Stimulated activated naive B cell treated with anti-CD40 and anti-IgM and Interleukin-4, amounts not matched to agents 10 μg/mL and 1 μg/mL and 100 μg/mL, for 72 hours (primary cell): ENCODE data around the gene HEBP1.

Experiments
- ATAC-seq, 2 donors: fragments of 150-1000 bp; cut with Tn5 transposase; replicated peaks; 2 replicates each; pipeline ENCODE4 v1.10.0; 2021; ENCODE audit warnings: moderate library complexity in 1 of 2
- DNase-seq: peaks from one replicate; pipeline ENCODE4 v3.0.0; 2021
- H3K27ac Mint-ChIP-seq: one replicate; pipeline ENCODE4 v1.8.0; 2022; ENCODE audit warnings: mild to moderate bottlenecking, mixed read lengths
- H3K27me3 Mint-ChIP-seq, 2 donors: one replicate each; pipeline ENCODE4 v1.8.0; 2022; ENCODE audit warnings: mixed read lengths in 2 of 2
- H3K36me3 Mint-ChIP-seq, 2 donors: one replicate each; pipeline ENCODE4 v1.8.0; 2022; ENCODE audit warnings: mixed read lengths in 2 of 2, mild to moderate bottlenecking in 1 of 2
- H3K4me1 Mint-ChIP-seq, 2 donors: one replicate each; pipeline ENCODE4 v1.8.0; 2022; ENCODE audit warnings: mixed read lengths in 2 of 2, mild to moderate bottlenecking in 1 of 2
- H3K4me3 Mint-ChIP-seq, 2 donors: one replicate each; pipeline ENCODE4 v1.8.0; 2022; ENCODE audit warnings: mild to moderate bottlenecking in 2 of 2, mixed read lengths in 2 of 2, moderate library complexity in 1 of 2
- H3K9me3 Mint-ChIP-seq, 2 donors: one replicate each; pipeline ENCODE4 v1.8.0; 2022; ENCODE audit warnings: mixed read lengths in 2 of 2, mild to moderate bottlenecking in 1 of 2

HEBP1 gene

GRCh38 chr12:12990700-12991468 is 9.2 kb downstream of the HEBP1 start:
- no peaks in the 10 kb centered on the region for H3K27me3 Mint-ChIP-seq
- H3K27ac Mint-ChIP-seq, result no peak overlapping the region
- H3K4me1 Mint-ChIP-seq, result peaks cover 10 to 22% of the 10 kb centered on the region in 2 donors
- peaks cover 11 to 13% of the 10 kb centered on the region in 2 donors for H3K36me3 Mint-ChIP-seq
- H3K4me3 Mint-ChIP-seq, result no peak overlapping the region
- DNase-seq (no peak), ATAC-seq (no peak)
- H3K9me3 Mint-ChIP-seq, result peaks cover 2 to 4% of the 10 kb centered on the region in 2 donors

- Mint-ChIP-seq H3K4me1 (peaks cover 5 to 12% of the 10 kb centered on the region in 2 donors), H3K27me3 (no peaks in the 10 kb centered on the region), H3K27ac (no peak overlapping the region), H3K9me3 (no peaks in the 10 kb centered on the region), H3K36me3 (peaks cover 10 to 16% of the 10 kb centered on the region in 2 donors), H3K4me3 (no peak overlapping the region)
- DNase-seq (no peak), ATAC-seq (no peak)
Measured at GRCh38 chr12:12987421-12987820, 12.6 kb downstream of the HEBP1 start.

- peaks cover 10 to 16% of the 10 kb centered on the region in 2 donors for H3K36me3 Mint-ChIP-seq
- no peaks in the 10 kb centered on the region for H3K27me3 Mint-ChIP-seq
- H3K27ac Mint-ChIP-seq, result no peak overlapping the region
- H3K4me3 Mint-ChIP-seq, result no peak overlapping the region
- ATAC-seq, result no peak
- H3K9me3 Mint-ChIP-seq, result no peaks in the 10 kb centered on the region
- DNase-seq, result no peak
- peaks cover 4 to 11% of the 10 kb centered on the region in 2 donors for H3K4me1 Mint-ChIP-seq
Measured at GRCh38 chr12:12986775-12987331, 13.2 kb downstream of the HEBP1 start.

DNA sequence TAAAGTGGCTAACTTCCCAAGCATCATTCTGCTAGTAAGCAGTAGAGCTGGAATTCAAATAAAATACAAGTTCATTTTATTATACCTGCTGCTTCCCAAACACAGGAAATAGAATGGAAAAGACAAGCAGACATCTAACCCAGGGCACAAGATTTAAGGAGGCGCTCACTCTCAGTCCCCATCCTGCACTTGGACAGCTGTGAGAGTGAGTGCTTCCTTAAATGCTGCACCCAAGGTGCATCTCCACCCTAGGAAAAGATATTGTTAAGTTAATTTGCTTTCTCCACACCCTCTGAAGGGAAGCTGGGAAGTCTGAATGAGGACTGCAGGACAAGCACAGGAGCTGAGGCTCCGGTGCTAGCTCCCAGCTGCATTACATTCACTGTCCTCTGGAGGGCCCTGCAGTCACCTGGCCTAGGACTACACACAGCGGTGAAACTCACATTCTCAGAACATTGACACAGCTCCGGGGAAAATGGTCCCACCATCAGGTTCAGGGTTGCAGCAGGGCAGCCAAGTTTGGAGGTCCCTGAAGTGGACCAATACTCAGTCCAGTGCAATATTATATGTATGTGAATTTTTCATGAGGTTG is 14.2 kb downstream of the HEBP1 start:
- DNase-seq, result no peak
- no peak overlapping the region for H3K4me3 Mint-ChIP-seq

GRCh38 chr12:12984149-12984548 is 15.9 kb downstream of the HEBP1 start:
- DNase-seq (no peak), ATAC-seq (no peak)
- Mint-ChIP-seq H3K4me1 (no peaks in the 10 kb centered on the region), H3K4me3 (no peak overlapping the region), H3K36me3 (peaks cover 6 to 13% of the 10 kb centered on the region in 2 donors), H3K9me3 (no peaks in the 10 kb centered on the region), H3K27ac (no peak overlapping the region), H3K27me3 (no peaks in the 10 kb centered on the region)

More for the DNA sequence above, 14.2 kb downstream of the HEBP1 start:
- H3K4me1 Mint-ChIP-seq, result peaks cover 1% of the 10 kb centered on the region in 2 donors
- peaks cover 9 to 15% of the 10 kb centered on the region in 2 donors for H3K36me3 Mint-ChIP-seq
- H3K27ac Mint-ChIP-seq, result no peak overlapping the region
- H3K9me3 Mint-ChIP-seq, result no peaks in the 10 kb centered on the region
- H3K27me3 Mint-ChIP-seq, result no peaks in the 10 kb centered on the region
- ATAC-seq, result peak; percentile 60 to 67

- DNase-seq, result no peak
- no peak for ATAC-seq
- Mint-ChIP-seq H3K4me3 (no peak overlapping the region), H3K27me3 (no peaks in the 10 kb centered on the region), H3K36me3 (peaks cover 6 to 13% of the 10 kb centered on the region in 2 donors), H3K9me3 (no peaks in the 10 kb centered on the region), H3K4me1 (no peaks in the 10 kb centered on the region), H3K27ac (no peak overlapping the region)
Measured at GRCh38 chr12:12983420-12984035, 16.5 kb downstream of the HEBP1 start.

GRCh38 chr12:12982331-12982730 is 17.7 kb downstream of the HEBP1 start:
- H3K27me3 Mint-ChIP-seq, result no peaks in the 10 kb centered on the region
- DNase-seq (no peak), ATAC-seq (no peak)
- no peaks in the 10 kb centered on the region for H3K9me3 Mint-ChIP-seq
- no peaks in the 10 kb centered on the region for H3K4me1 Mint-ChIP-seq
- H3K36me3 Mint-ChIP-seq, result peaks cover 3 to 17% of the 10 kb centered on the region in 2 donors
- no peak overlapping the region for H3K4me3 Mint-ChIP-seq
- no peak overlapping the region for H3K27ac Mint-ChIP-seq

GRCh38 chr12:12979731-12980259 is 20.3 kb downstream of the HEBP1 start:
- peaks cover 6 to 16% of the 10 kb centered on the region in 2 donors for H3K36me3 Mint-ChIP-seq
- no peaks in the 10 kb centered on the region for H3K9me3 Mint-ChIP-seq
- H3K4me1 Mint-ChIP-seq, result no peaks in the 10 kb centered on the region
- H3K27me3 Mint-ChIP-seq, result no peaks in the 10 kb centered on the region
- H3K27ac Mint-ChIP-seq, result no peak overlapping the region
- H3K4me3 Mint-ChIP-seq, result no peak overlapping the region
- no peak for ATAC-seq
- DNase-seq, result no peak

- H3K4me1 Mint-ChIP-seq, result no peaks in the 10 kb centered on the region
Measured at GRCh38 chr12:12979126-12979525, 20.9 kb downstream of the HEBP1 start.

GRCh38 chr12:12977231-12977630 is 22.8 kb downstream of the HEBP1 start:
- Mint-ChIP-seq H3K4me3 (no peak overlapping the region), H3K27me3 (no peaks in the 10 kb centered on the region)

More at GRCh38 chr12:12979126-12979525, 20.9 kb downstream of the HEBP1 start:
- DNase-seq (no peak), ATAC-seq (no peak)
- Mint-ChIP-seq H3K9me3 (peaks cover 0 to 3% of the 10 kb centered on the region in 2 donors), H3K36me3 (peaks cover 10 to 17% of the 10 kb centered on the region in 2 donors), H3K4me3 (no peak overlapping the region), H3K27me3 (no peaks in the 10 kb centered on the region), H3K27ac (no peak overlapping the region)

DNA sequence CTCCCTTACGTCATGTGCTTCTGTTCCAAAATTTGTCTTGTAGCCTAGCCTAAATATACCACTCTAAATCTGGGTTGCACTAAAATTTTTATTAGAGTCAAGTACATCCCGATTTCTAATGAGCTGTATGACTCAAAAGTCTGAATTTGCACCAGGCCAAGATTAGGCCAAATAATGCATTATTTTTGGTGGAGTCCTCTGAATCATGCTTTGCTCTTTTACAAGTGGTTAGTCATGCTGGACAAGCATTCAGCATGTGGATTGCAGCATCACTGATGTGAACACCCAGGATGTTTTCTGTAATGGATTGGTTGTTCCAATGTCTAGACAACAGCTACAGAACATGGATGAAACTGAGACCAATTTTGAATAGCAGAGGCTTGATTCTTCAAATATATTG is 23.7 kb downstream of the HEBP1 start:
- no peak overlapping the region for H3K4me3 Mint-ChIP-seq
- ATAC-seq, result no peak

More at GRCh38 chr12:12977231-12977630, 22.8 kb downstream of the HEBP1 start:
- H3K27ac Mint-ChIP-seq, result no peak overlapping the region
- H3K4me1 Mint-ChIP-seq, result no peaks in the 10 kb centered on the region
- no peak for DNase-seq
- peaks cover 25 to 31% of the 10 kb centered on the region in 2 donors for H3K36me3 Mint-ChIP-seq
- ATAC-seq, result no peak
- H3K9me3 Mint-ChIP-seq, result peaks cover 11 to 13% of the 10 kb centered on the region in 2 donors

GRCh38 chr12:12975322-12976077 is 24.6 kb downstream of the HEBP1 start:
- ATAC-seq (no peak), DNase-seq (no peak)
- no peaks in the 10 kb centered on the region for H3K27me3 Mint-ChIP-seq
- peaks cover 28 to 40% of the 10 kb centered on the region in 2 donors for H3K36me3 Mint-ChIP-seq
- H3K4me3 Mint-ChIP-seq, result no peak overlapping the region
- no peak overlapping the region for H3K27ac Mint-ChIP-seq
- H3K4me1 Mint-ChIP-seq, result no peaks in the 10 kb centered on the region
- H3K9me3 Mint-ChIP-seq, result peaks cover 15% of the 10 kb centered on the region in 2 donors

More for the DNA sequence above, 23.7 kb downstream of the HEBP1 start:
- peaks cover 28 to 38% of the 10 kb centered on the region in 2 donors for H3K36me3 Mint-ChIP-seq
- no peaks in the 10 kb centered on the region for H3K4me1 Mint-ChIP-seq
- peaks cover 15% of the 10 kb centered on the region in 2 donors for H3K9me3 Mint-ChIP-seq
- H3K27ac Mint-ChIP-seq, result no peak overlapping the region
- no peak for DNase-seq
- H3K27me3 Mint-ChIP-seq, result no peaks in the 10 kb centered on the region

- peaks cover 28 to 40% of the 10 kb centered on the region in 2 donors for H3K36me3 Mint-ChIP-seq
- peaks cover 15% of the 10 kb centered on the region in 2 donors for H3K9me3 Mint-ChIP-seq
- no peaks in the 10 kb centered on the region for H3K4me1 Mint-ChIP-seq
- H3K4me3 Mint-ChIP-seq, result no peak overlapping the region
- H3K27ac Mint-ChIP-seq, result no peak overlapping the region
- no peaks in the 10 kb centered on the region for H3K27me3 Mint-ChIP-seq
- ATAC-seq, result no peak
- no peak for DNase-seq
Measured at GRCh38 chr12:12974211-12974610, 25.9 kb downstream of the HEBP1 start.
